K562 (cell line): ENCODE results near the gene UGT1A9. TPM values are rescaled to one million over a fixed set of nuclear protein-coding genes. Genes with fewer than 3 reads are reported as not detected.

Source experiments
- ATAC-seq: fragments of 200-7000 bp; cut with Tn5 transposase; 3 replicates; pipeline ENCODE4 v1.9.1; 2020; ENCODE audit warnings: moderate library complexity
- BruUV-seq: library from RNA; stranded (reverse); fragments of 400-500 nt; replicated peaks from 2 replicates; lab custom pipeline; 2021; lab: Mats Ljungman, UMichigan
- CTCF ChIA-PET: fragments of 300-600 bp; formaldehyde crosslinking; extraction: SDS; loops from one replicate; lab custom pipeline; 2021; ENCODE audit warnings: low intra/inter-chr PET ratio; lab: Yijun Ruan, JAX
- POLR2A ChIA-PET: fragments of 300-600, 350-650 bp; sonication (Branson Sonifier 250); formaldehyde crosslinking; extraction: SDS; loops from one replicate; lab custom pipeline; 2021; ENCODE audit warnings: antibody characterized with exemption, inconsistent platforms; lab: Yijun Ruan, JAX
- DNase-seq, 4 experiments: peaks; one replicate each; pipeline versions ENCODE4 v3.0.0 to v3.0.0-alpha.2; 2011 to 2018; ENCODE audit warnings: low spot score in 3 of 4, mixed read lengths in 3 of 4; ENCODE audit errors: extremely low read depth in 1 of 4
- FAIRE-seq: peaks from 2 replicates; lab custom pipeline; 2011; peaks lifted over from hg19 to GRCh38; lab: Jason Lieb, UNC
- H2AFZ ChIP-seq: 2 replicates; pipeline ENCODE4 v1.6.0; 2011; ENCODE audit warnings: low read depth, low read length, control low read depth, inconsistent platforms
- H3K27ac ChIP-seq: fragments of 200-600 bp; 3 replicates; pipeline ENCODE4 v1.8.0; 2011; ENCODE audit warnings: low read depth, mild to moderate bottlenecking, control low read depth, inconsistent platforms, low read length, moderate library complexity, mixed read lengths; ENCODE audit errors: extremely low read depth
- H3K27me3 ChIP-seq, 2 experiments: fragments of 300-600 bp in 1 of 2; 2 replicates in 1 of 2; 3 replicates in 1 of 2; pipeline versions ENCODE4 v1.6.0 to v1.8.0; 2011; ENCODE audit warnings: inconsistent platforms in 2 of 2, low read length in 2 of 2, mild to moderate bottlenecking in 1 of 2, mixed read lengths in 1 of 2, moderate library complexity in 1 of 2; ENCODE audit not compliant: control insufficient read depth in 2 of 2, insufficient read depth in 2 of 2
- H3K36me3 ChIP-seq: fragments of 300-600 bp; 3 replicates; pipeline ENCODE4 v1.8.0; 2011; ENCODE audit warnings: mild to moderate bottlenecking, low read length, inconsistent platforms; ENCODE audit not compliant: control insufficient read depth, insufficient read depth
- H3K4me1 ChIP-seq, 2 experiments: fragments of 200-600 bp in 1 of 2; replicated peaks in 1 of 2; 2 replicates in 1 of 2; 3 replicates in 1 of 2; pipeline versions ENCODE4 v1.5.1 to v1.8.0; 2011; ENCODE audit warnings: inconsistent platforms in 2 of 2, low read length in 2 of 2, mild to moderate bottlenecking in 1 of 2, mixed read lengths in 1 of 2, moderate library complexity in 1 of 2; ENCODE audit not compliant: control insufficient read depth in 2 of 2, insufficient read depth in 2 of 2
- H3K4me2 ChIP-seq: 2 replicates; pipeline ENCODE4 v1.6.1; 2011; ENCODE audit warnings: low read length, control low read depth, inconsistent platforms, mixed read lengths; ENCODE audit not compliant: insufficient read depth
- H3K4me3 ChIP-seq: fragments of 200-600 bp; sonication (generic), shearing (Covaris generic); 2 replicates; pipeline ENCODE4 v1.5.1; 2016; ENCODE audit warnings: control low read depth, inconsistent platforms
- H3K79me2 ChIP-seq: fragments of 200-600 bp; 3 replicates; pipeline ENCODE4 v1.8.0; 2011; ENCODE audit warnings: low read length, inconsistent platforms; ENCODE audit not compliant: control insufficient read depth, insufficient read depth
- H3K9ac ChIP-seq, 2 experiments: 2 replicates each; pipeline versions ENCODE4 v1.6.0 to v1.6.1; 2011; ENCODE audit warnings: low read depth in 2 of 2, low read length in 2 of 2, control low read depth in 1 of 2, inconsistent platforms in 1 of 2, mild to moderate bottlenecking in 1 of 2, mixed read lengths in 1 of 2; ENCODE audit not compliant: insufficient read depth in 1 of 2
- H3K9me1 ChIP-seq: one replicate; pipeline ENCODE4 v1.6.0; 2011; ENCODE audit warnings: inconsistent platforms, mild to moderate bottlenecking, low read length, moderate library complexity; ENCODE audit not compliant: control insufficient read depth, insufficient read depth
- H3K9me3 ChIP-seq: replicated peaks from 2 replicates; pipeline ENCODE4 v1.5.1; 2011; ENCODE audit warnings: low read depth, low read length, inconsistent platforms; ENCODE audit not compliant: control insufficient read depth, insufficient read depth
- H4K20me1 ChIP-seq: replicated peaks from 2 replicates; pipeline ENCODE4 v1.6.1; 2011; ENCODE audit warnings: low read length, inconsistent platforms, mixed read lengths; ENCODE audit not compliant: control insufficient read depth, insufficient read depth
- KDM5B ChIP-seq: fragments of 200-600 bp; sonication (generic); IDR thresholded peaks from 2 replicates; pipeline ENCODE4 v1.6.1; 2012; ENCODE audit warnings: low read depth, mild to moderate bottlenecking, moderate library complexity, low read length, control low read depth, inconsistent platforms; ENCODE audit not compliant: insufficient replicate concordance
- NCOA1 ChIP-seq: fragments of 450-650 bp; IDR thresholded peaks from 2 replicates; pipeline ENCODE4 v1.6.1; 2016; ENCODE audit warnings: low read depth
- NR3C1 ChIP-seq: sonication (generic); formaldehyde crosslinking; IDR thresholded peaks from 2 replicates; pipeline ENCODE4 v1.8.1; 2022; ENCODE audit warnings: missing genetic modification reagents
- TRIM28 ChIP-seq: fragments of 450-650 bp; IDR thresholded peaks from 2 replicates; pipeline ENCODE4 v1.6.1; 2017
- ZBTB17 ChIP-seq: fragments of 450-650 bp; formaldehyde crosslinking; IDR thresholded peaks from 2 replicates; pipeline ENCODE4 v1.4.0; 2020; ENCODE audit warnings: mild to moderate bottlenecking
- ZNF140 ChIP-seq: fragments of 250-450 bp; sonication (Bioruptor Pico); IDR thresholded peaks from 2 replicates; pipeline ENCODE4 v1.8.0; 2021; ENCODE audit warnings: moderate library complexity, mild to moderate bottlenecking, inconsistent platforms
- ZNF280B ChIP-seq: fragments of 250-450 bp; sonication (Bioruptor Pico); IDR thresholded peaks from 2 replicates; pipeline ENCODE4 v1.5.1; 2021; ENCODE audit warnings: mild to moderate bottlenecking
- WGBS: fragments of 100-300 bp; shearing (Covaris generic); methylation state at CpG from one replicate; pipeline ENCODE4 v1.1.6; 2016; ENCODE audit warnings: low coverage, mixed read lengths; ENCODE audit not compliant: insufficient coverage; ENCODE audit errors: missing lambda C conversion rate; 5-methylcytosine and 5-hydroxymethylcytosine counted together
- in situ Hi-C: fragments of 300-500 bp; cut with MboI; formaldehyde crosslinking; loops from 4 replicates; pipeline ENCODE4 v1.15.0; 2018; ENCODE audit warnings: inconsistent platforms, mixed read lengths
- intact Hi-C: fragments of 100-400 bp; cut with micrococcal nuclease; formaldehyde crosslinking; loops from 2 replicates; pipeline ENCODE4 v1.14.2; 2022
- polyA plus RNA-seq, 8 experiments: library from polyadenylated mRNA; depleted of rRNA in 4 of 8; stranded (reverse) in 5 of 8; unstranded in 3 of 8; fragments of >200 nt; fragmentation: Nextera tagmentation in 2 of 8; fragmentation: Illumina TruSeq in 1 of 8; extraction: Ambion mirVana in 2 of 8; extraction: Trizol in 1 of 8; gene quantifications; 2 replicates each; pipeline versions ENCODE4 v1.2.1 to v1.2.3, GENCODE V29; 2011 to 2014; ENCODE audit warnings: inconsistent platforms in 1 of 8, missing spikeins in 1 of 8
- total RNA-seq, 7 experiments: library from RNA; depleted of rRNA in 6 of 7; stranded (reverse); fragments of >200 nt in 6 of 7; fragmentation: Illumina TruSeq in 2 of 7; extraction: Trizol in 2 of 7; gene quantifications; 2 replicates each; pipeline versions ENCODE4 v1.2.1 to v1.2.3, GENCODE V29; 2011 to 2021; ENCODE audit warnings: low replicate concordance in 1 of 7
- TF ChIP-seq, protein P1 (sequence below): sonication (generic); formaldehyde crosslinking; IDR thresholded peaks from 2 replicates; pipeline ENCODE4 v1.8.1; 2023; ENCODE audit warnings: mild to moderate bottlenecking, missing genetic modification reagents

The UGT1A9 gene
- total and polyA plus RNA-seq, 9 of the 15 experiments (the other 6 are each of a cell fraction or from before 2014, with no cell fraction given), result 0.09 TPM; not detected in 8

DNA sequence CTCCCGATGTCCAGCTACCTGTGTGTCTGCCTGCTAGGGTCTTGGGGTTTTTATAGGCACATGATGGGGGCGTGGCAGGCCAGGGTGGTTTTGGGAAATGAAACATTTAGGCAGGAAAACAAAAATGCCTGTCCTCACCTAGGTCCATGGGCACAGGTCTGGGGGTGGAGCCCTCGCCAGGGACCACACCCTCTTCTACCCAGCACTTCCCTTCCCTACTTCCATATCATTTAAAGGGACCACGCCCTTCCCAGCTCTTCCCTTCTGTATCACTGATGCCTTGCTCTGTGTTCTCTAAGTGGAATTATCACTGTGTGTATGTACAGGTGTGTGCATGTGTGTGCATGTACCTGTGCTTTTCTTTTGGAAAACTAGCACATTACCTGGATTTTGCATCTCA lies 94.7 kb downstream of the UGT1A9 start:
- CTCF ChIA-PET, result no interaction called here

More for the DNA sequence above, 94.7 kb downstream of the UGT1A9 start:
- no peaks in the 10 kb centered on the region for H3K4me1 ChIP-seq
- in situ Hi-C loops (no loop called here), intact Hi-C loops (no loop called here)
- H3K4me3 ChIP-seq, result no peak overlapping the region
- H3K27ac ChIP-seq, result no peak overlapping the region
- H3K9me1 ChIP-seq, result no peaks in the 10 kb centered on the region
- no peak overlapping the region for H2AFZ ChIP-seq
- no peaks in the 10 kb centered on the region for H3K79me2 ChIP-seq
- ATAC-seq (no peak), DNase-seq (no peak), FAIRE-seq (no peak)
- no peaks in the 10 kb centered on the region for H3K9me3 ChIP-seq
- BruUV-seq, result no TSS peak
- H3K4me2 ChIP-seq, result no peak overlapping the region
- 11% methylated on average over 3 of the region's 4 CpGs for WGBS
- no peak for TF ChIP-seq ZBTB17
- no peak for TF ChIP-seq KDM5B
- no peak for TF ChIP-seq NR3C1
- TF ChIP-seq ZNF140 (CRISPR knock-in tag), result no peak
- TF ChIP-seq TRIM28, result no peak
- TF ChIP-seq, protein P1, sequence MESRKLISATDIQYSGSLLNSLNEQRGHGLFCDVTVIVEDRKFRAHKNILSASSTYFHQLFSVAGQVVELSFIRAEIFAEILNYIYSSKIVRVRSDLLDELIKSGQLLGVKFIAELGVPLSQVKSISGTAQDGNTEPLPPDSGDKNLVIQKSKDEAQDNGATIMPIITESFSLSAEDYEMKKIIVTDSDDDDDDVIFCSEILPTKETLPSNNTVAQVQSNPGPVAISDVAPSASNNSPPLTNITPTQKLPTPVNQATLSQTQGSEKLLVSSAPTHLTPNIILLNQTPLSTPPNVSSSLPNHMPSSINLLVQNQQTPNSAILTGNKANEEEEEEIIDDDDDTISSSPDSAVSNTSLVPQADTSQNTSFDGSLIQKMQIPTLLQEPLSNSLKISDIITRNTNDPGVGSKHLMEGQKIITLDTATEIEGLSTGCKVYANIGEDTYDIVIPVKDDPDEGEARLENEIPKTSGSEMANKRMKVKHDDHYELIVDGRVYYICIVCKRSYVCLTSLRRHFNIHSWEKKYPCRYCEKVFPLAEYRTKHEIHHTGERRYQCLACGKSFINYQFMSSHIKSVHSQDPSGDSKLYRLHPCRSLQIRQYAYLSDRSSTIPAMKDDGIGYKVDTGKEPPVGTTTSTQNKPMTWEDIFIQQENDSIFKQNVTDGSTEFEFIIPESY (CRISPR knock-in tag), result no peak
- TF ChIP-seq ZNF280B (CRISPR knock-in tag), result no peak
- no peak for TF ChIP-seq NCOA1
- POLR2A ChIA-PET, result no interaction called here
- H3K27me3 ChIP-seq, result peaks cover 0 to 7% of the 10 kb centered on the region in 2 experiments; a peak in 3 of 5 replicates
- H3K9ac ChIP-seq, result no peak overlapping the region
- H4K20me1 ChIP-seq, result no peaks in the 10 kb centered on the region
- H3K36me3 ChIP-seq, result no peaks in the 10 kb centered on the region
